LHCN-M2 (cell line): ENCODE data around the gene UGT1A10. TPM values are rescaled to one million over a fixed set of nuclear protein-coding genes. Genes with fewer than 3 reads are reported as not detected.
"Not testable (repeated sequence)": the region's sequence is repeated elsewhere in the genome, so short reads cannot be mapped to it uniquely, and the experiment has no call there.

Experiments used
- DNase-seq: peaks from one replicate; pipeline ENCODE4 v3.0.0-alpha.2; 2012; ENCODE audit warnings: low read depth
- total RNA-seq: library from RNA; depleted of rRNA; stranded (reverse); fragments of >200 nt; gene quantifications from 2 replicates; pipeline ENCODE4 v1.2.3, GENCODE V29; 2014

UGT1A10 gene
- total RNA-seq, 1 experiment from 2014 or later, result not detected

DNA sequence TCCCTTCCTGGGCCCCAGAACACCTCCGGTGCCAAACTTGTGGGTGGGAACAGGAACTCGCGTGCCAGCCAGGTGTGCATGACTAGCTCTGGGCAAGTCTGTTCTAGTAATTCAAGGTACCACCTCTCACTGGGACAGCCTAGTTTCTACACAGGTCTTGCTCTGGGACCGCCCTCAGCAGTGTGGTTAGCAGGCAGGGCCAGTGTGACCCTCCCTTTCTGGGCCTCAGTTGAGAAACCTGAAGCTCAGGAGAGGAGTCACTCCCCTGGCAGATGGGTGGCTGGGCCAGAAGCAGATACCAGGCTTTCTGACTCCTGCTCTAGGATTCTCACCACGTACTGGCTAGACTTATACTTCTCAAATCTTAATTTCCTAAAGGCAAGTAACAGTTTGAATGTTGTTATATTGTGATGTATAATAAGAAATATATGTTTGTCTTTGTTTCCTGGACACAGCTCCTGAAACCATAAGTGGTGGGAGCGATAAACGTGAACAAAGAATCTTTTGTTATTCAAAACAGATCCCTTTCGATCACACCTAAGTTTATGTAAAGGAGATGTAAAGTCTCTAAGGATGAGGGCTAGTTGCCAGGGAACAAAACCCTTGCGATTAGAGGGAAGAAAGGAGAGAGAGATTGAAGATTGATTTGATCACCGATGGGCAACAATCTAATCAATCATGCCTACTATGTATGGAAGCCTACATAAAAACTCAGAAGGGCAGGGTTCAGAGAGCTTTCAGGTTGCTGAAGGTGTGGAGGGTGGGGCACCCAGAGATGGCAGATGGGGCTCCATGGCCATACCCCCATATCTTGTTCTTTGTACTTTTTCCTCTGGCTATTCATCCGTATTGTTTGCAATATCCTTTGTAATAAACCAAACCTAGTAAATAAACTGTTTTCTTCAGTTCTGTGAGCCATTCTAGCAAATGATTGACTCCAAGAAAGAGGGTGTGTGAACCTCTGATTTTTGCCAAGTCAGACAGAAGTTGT, 55.5 kb downstream of the UGT1A10 start:
- no peak for DNase-seq

- no peak for DNase-seq
These were observed 56.4 kb downstream of the UGT1A10 start, which contains the start of gene UGT1A6 for GRCh38 chr2:233692648-233693047. Gene UGT1A6, plus strand, starts transcription at chr2:233692890. Its CDS starts 115 bp downstream, at chr2:233693005.

GRCh38 chr2:233693963-233694362, 57.7 kb downstream of the UGT1A10 start:
- DNase-seq, result no peak

DNA sequence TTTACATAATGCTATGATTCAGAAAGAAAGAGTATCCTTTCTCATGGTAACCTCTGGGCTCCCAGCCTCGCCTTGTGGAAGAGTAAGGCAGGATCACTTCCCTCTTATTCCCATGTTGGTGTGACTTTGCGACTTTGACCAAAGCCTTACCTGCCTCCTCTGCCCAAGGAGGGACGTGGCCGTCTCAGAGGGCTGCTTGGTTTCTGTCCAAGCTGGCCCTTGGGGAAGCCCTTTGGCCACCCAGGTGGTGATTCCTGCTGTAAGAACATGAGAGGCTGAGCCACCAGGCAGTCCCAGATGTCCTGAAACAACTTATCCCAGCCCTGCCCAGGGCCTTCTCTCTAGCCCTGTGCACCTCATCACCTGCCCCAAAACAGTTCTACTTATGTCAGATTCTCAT, 62.5 kb downstream of the UGT1A10 start:
- DNase-seq, result no peak

GRCh38 chr2:233699424-233700027, 63.3 kb downstream of the UGT1A10 start:
- DNase-seq, result no peak

DNA sequence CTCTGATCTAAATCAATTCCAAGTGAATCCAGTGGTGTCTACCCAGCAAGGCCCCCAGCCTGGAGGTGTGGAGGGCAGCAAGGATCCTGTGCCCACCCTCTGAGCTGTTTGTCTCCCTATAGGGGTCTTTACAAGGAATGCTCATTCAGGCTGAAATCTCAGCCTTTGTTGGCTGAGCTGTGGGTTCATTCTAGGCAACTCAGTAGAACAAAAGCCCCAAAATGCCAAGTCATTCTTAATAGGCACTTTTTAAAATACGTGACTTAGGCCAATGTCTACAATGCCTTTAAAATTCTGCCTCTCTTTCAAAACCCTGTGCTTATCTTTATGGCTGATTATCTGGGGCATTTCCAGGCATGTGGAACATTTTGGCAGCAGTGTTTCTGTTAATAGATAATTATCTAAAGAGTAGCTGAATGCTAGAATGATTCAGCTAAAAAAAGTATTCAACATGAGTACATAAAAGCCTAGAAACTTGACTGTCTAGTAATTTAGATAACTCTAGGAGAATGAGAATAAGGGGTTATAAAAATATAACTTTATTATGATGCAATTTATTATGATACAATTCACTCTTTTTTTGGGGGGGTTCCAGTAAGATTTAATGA, 63.9 kb downstream of the UGT1A10 start:
- no peak for DNase-seq

- not testable (repeated sequence) for DNase-seq
These were observed 64.6 kb downstream of the UGT1A10 start for GRCh38 chr2:233700842-233701241.

DNA sequence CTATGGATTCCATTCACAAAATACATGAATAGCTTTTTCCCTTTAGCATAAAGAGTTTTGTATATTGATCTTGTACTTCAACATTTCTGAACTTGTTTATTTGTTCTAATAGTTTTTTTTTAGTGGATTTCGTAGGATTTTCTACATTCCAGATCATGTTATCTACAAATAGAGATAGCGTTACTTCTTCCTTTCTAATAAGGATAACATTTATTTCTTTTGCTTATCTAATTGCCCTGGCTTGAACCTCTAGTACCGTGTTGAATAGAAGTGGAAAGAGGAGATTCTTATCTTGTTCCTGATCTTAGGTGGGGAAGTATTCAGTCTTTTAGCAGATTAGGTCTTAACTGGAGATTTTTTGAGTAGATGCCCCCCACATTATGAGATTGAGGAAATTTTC, 66.0 kb downstream of the UGT1A10 start:
- no peak for DNase-seq

- DNase-seq, result no peak
These were observed 69.8 kb downstream of the UGT1A10 start for GRCh38 chr2:233705911-233706506.

DNA sequence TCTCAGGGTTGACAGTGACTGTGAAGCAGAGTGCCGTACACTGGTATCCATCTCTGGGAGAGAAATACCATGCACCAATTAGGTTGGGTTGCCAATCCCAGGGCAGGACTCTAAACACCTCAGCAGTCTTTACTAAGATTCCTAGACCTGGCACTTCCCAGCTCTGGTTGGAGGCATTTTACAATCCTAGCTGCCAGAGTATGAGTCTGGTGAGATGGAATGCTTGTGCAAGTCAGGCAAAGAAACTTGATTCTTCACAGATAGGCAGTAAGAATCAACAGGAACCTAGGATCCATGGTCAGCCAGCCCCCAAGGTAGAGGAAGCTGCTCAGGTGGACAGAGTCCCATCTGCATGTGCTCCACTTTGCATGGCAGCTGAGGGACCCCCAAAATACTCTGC, 70.5 kb downstream of the UGT1A10 start:
- no peak for DNase-seq

DNA sequence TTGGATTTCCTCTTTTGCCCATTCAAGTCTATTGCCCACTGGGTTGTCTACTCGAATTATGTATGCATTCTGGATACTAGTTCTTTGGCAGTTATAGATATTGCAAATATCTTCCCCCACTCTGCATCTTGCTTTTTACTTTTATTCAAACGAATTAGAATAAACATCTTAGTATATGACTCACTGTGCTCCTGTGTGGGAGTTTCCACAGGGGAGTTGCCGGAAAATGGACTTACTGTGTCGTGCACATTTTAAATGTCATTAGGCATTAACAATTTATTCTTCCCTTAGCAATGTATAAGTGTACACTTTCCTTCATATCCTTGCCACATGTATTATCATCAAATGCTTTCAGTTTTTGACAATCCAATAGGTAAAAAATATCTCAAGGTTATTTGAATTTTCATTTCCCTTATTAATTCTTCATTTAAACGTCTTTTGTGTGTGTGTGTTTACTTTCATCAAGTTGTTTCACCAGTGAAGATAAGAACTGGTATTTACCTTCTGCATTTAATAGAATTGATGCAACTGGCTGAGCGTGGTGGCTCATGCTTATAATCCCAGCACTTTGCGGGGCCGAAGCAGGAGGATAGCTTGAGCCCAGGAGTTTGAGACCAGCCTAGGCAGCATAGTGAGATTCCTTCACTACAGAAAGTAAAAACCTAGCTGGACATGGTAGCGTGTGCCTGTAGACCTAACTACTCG, 71.8 kb downstream of the UGT1A10 start:
- no peak for DNase-seq

GRCh38 chr2:233708942-233709341, 72.7 kb downstream of the UGT1A10 start:
- peak; percentile 8 for DNase-seq

DNA sequence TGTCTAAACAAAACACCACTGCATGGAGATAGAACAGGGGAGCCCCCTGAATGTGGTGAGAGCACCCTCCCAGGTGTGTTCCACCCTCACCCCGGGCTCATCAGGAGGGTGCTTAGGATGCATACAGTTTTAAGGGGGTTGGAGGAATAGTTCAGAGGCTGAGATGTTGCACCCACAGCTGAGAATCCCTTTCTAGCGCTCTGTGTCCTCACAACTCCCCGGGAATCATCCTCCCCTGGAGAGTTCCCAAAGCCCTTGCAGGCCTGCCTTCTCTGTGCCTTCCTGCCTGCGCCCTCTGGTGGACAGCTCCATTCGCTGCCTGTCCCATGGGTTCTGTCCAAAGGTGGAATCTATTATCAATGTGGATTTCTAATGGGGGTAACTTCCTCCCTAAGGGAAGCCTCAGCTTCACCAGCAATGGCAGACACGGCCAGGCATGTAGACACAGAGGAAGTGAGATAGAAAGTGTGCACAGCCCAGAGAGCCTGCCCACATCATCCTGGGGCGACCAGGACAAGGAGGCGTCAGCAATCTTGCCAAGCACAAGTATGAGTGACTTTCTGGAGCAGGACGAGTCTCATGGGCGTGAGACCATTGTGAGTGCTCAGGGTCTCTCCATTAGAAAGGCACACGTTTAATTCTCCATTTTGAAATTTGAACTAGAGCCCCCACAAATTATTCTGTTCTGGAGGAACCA, 75.2 kb downstream of the UGT1A10 start:
- DNase-seq, result peak; percentile 63

DNA sequence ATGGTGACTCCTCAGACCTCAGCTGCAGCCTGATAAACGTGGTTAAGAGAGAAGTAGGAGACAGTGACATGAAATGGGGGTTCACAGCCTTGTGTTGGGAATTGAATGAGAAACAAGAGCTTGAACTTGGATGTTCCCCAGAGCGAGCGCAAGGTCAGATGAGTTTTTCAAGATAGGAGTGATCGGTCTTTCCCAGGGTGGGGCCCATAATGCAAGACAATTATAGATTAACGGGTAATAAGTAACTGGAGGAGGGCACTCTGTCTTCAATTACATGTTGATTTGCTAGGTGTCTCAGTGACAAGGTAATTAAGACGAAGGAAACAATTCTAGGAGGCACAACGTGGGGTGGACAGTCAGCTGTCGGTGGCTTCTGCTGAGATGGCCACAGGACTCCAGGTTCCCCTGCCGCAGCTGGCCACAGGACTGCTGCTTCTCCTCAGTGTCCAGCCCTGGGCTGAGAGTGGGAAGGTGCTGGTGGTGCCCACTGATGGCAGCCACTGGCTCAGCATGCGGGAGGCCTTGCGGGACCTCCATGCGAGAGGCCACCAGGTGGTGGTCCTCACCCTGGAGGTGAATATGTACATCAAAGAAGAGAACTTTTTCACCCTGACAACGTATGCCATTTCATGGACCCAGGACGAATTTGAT, 76.5 kb downstream of the UGT1A10 start, which contains the start of gene UGT1A5:
TSS of gene UGT1A5 (plus strand) at position 297 of the 651 bp plus-strand sequence. CDS start at position 382, 85 bp downstream.
- DNase-seq, result no peak

DNA sequence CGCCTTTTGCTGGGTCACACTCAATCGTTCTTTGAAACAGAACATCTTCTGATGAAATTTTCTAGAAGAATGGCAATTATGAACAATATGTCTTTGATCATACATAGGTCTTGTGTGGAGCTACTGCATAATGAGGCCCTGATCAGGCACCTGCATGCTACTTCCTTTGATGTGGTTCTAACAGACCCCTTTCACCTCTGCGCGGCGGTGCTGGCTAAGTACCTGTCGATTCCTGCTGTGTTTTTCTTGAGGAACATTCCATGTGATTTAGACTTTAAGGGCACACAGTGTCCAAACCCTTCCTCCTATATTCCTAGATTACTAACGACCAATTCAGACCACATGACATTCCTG, 77.0 kb downstream of the UGT1A10 start:
- DNase-seq, result no peak

DNA sequence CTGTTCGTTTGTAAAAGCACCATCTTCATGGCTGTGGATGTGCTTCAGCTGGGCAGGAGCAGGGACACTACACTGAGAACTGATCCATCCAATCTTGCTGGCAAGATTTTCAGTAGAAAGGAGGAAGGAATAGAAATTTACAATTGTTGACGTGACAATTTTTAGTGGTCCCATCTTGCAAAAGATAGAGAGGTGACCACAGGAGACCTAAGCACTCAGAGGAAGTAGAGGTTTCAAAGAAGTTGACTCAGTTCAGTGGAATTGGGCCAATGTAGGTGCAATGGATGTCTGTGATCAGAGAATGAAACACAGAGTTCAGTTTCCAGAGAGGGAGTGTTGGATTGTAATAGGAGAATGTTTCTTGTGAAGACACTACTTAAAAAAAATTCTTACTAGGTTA, 77.9 kb downstream of the UGT1A10 start:
- no peak for DNase-seq

- no peak for DNase-seq
These were observed 82.3 kb downstream of the UGT1A10 start, which contains the start of gene UGT1A4 for GRCh38 chr2:233718552-233718951. Gene UGT1A4, plus strand, starts transcription at chr2:233718736. Its CDS starts 85 bp downstream, at chr2:233718821.

GRCh38 chr2:233728723-233729301, 92.6 kb downstream of the UGT1A10 start, which contains the start of gene UGT1A3:
Gene UGT1A3, plus strand, starts transcription at chr2:233729042. Its CDS starts 85 bp downstream, at chr2:233729127.
- no peak for DNase-seq
